ENCODE measurements around the gene ITGA8. TPM values are rescaled to one million over a fixed set of nuclear protein-coding genes. Genes with fewer than 3 reads are reported as not detected.
"Not testable (repeated sequence)": the region's sequence is repeated elsewhere in the genome, so short reads cannot be mapped to it uniquely, and the experiment has no call there.

The ITGA8 gene
- total RNA-seq, 1 donor from 2014 or later = not detected

DNA sequence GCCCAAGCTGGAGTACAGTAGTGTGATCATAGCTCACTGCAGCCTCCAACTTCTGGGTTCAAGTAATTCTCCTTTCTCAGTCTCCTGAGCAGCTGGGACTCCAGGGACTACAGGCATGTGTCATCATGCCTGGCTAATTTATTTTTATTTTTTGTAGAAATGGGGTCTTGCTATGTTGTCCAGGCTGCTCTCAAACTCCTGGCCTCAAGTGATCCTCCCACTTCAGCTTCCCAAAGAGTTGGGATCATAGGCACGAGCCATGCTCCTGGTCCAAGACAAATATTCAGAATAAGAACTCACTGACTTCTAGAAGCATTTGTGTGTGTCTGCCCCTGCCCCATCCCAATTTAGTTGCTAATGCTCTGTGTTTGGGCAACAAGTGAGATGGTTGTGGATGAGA is 151.8 kb downstream of the ITGA8 start:
- no peak for DNase-seq
- Mint-ChIP-seq H3K27ac (no peak overlapping the region), H3K9me3 (no peaks in the 10 kb centered on the region), H3K27me3 (no peaks in the 10 kb centered on the region), H3K4me1 (no peaks in the 10 kb centered on the region), H3K4me3 (no peak overlapping the region), H3K36me3 (ENCODE audit: low read depth) (no peaks in the 10 kb centered on the region)
- intact Hi-C loops (cut with micrococcal nuclease) = no loop called here

DNA sequence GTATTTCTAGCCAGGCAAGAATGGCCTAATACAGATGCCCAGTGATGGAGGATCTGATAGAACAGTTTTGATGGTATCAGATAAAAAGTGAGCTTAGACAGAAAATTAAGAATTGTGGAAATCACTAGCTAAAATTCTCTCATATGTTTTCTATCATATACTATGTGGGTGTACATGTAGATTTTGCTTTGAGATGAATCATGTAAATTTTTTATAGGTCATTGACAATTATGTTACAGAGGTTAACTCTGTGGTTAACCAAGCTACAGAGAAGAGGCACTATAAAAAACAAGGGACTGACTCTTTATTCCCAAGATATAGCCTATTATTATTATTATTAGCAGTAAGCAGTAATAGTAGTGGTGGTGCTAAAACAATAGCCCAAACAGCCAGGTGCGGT is 156.5 kb downstream of the ITGA8 start:
- no peaks in the 10 kb centered on the region for H3K36me3 Mint-ChIP-seq (ENCODE audit: low read depth)
- intact Hi-C loops (cut with micrococcal nuclease) = no loop called here
- H3K27me3 Mint-ChIP-seq = no peaks in the 10 kb centered on the region

DNA sequence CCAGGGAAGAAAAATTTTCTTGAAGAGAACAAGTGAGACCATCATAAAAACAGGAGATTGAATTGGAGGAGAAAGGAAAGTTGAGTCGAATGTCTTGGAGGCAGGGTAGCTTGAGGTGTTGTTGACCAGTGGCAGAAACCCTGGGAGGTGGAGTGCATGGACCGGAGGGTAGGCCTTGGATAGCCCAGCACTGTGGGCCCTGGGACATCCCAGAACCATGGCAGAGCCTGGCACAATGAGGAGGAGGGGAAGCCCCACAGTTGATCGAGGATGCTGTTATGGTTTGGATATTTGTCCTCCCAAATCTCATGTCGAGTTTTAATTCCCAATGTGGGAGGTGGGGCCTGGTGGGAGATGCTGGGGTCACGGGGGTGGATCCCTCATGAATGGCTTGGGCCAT is 157.1 kb downstream of the ITGA8 start:
- DNase-seq = no peak
- H3K36me3 Mint-ChIP-seq (ENCODE audit: low read depth) = no peaks in the 10 kb centered on the region
- H3K27me3 Mint-ChIP-seq = no peaks in the 10 kb centered on the region
- no peaks in the 10 kb centered on the region for H3K4me1 Mint-ChIP-seq
- intact Hi-C loops (cut with micrococcal nuclease) = no loop called here
- H3K9me3 Mint-ChIP-seq = no peaks in the 10 kb centered on the region
- no peak overlapping the region for H3K4me3 Mint-ChIP-seq
- H3K27ac Mint-ChIP-seq = no peak overlapping the region

More for the DNA sequence above, 156.5 kb downstream of the ITGA8 start:
- no peak for DNase-seq
- no peak overlapping the region for H3K27ac Mint-ChIP-seq
- no peaks in the 10 kb centered on the region for H3K9me3 Mint-ChIP-seq
- H3K4me1 Mint-ChIP-seq = no peaks in the 10 kb centered on the region
- no peak overlapping the region for H3K4me3 Mint-ChIP-seq

DNA sequence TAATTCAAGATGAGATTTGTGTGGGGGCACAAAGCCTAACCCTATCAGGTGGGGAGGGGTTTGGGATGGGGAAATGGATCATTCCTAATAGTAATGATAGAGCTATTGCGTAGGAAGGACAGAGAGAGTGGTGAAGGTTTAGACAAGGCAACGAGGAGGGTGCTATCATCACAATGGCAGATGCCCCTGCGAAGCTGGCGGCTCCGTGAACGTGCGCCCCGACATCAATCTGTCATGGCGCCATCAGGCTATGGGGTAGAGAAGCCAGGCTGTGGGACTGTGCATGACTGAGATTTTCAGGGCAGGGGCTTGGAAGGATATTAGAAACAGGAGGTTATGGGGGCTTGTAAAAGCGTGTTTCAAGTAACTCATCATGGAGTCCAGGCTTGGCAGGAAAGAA is 157.6 kb downstream of the ITGA8 start:
- Mint-ChIP-seq H3K9me3 (no peaks in the 10 kb centered on the region), H3K27me3 (no peaks in the 10 kb centered on the region), H3K36me3 (ENCODE audit: low read depth) (no peaks in the 10 kb centered on the region), H3K4me1 (no peaks in the 10 kb centered on the region), H3K27ac (no peak overlapping the region), H3K4me3 (no peak overlapping the region)
- intact Hi-C loops (cut with micrococcal nuclease) = no loop called here
- DNase-seq = no peak

DNA sequence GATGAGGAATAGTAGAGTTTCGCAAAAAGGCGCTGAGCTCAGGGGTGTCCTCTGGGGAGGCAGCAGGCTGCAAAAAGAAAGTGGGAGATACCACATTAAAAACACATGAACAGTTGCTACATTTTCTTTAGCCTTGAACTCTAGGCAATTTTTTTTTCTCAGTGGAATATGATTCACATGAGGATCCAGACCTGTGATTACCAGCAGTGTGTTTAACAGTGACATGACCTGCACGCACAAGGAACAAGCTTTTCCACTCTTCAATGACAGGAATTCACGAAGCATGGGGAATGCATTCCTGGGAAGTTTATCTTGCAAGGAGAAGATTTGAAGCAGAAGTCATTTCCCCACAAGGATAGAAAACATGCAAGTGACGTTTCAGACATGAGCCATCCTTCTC is 161.6 kb downstream of the ITGA8 start:
- no peak overlapping the region for H3K4me3 Mint-ChIP-seq
- no peaks in the 10 kb centered on the region for H3K27me3 Mint-ChIP-seq
- intact Hi-C loops (cut with micrococcal nuclease) = no loop called here

DNA sequence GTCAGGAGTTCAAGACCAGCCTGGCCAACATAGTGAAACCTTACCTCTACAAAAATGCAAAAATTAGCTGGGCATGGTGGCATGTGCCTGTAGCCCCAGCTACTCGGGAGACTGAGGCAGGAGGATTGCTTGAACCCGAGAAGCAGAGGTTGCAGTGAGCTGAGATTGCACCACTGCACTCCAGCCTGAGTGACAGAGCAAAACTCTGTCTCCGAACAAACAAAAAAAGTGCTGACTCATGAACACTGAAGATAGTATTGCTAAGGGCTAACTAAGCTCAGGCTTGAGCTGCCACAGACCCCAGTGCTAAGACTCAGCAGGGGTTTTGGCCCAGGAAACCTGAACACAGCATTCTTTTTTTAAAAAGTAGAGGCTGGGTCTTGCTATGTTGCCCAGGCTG is 162.6 kb downstream of the ITGA8 start:
- H3K9me3 Mint-ChIP-seq; H3K27me3 Mint-ChIP-seq; DNase-seq; H3K36me3 Mint-ChIP-seq (ENCODE audit: low read depth); H3K4me3 Mint-ChIP-seq; H3K4me1 Mint-ChIP-seq; H3K27ac Mint-ChIP-seq; intact Hi-C loops (cut with micrococcal nuclease): not testable (repeated sequence)

More for the DNA sequence above, 161.6 kb downstream of the ITGA8 start:
- DNase-seq = no peak
- H3K9me3 Mint-ChIP-seq = no peaks in the 10 kb centered on the region
- no peaks in the 10 kb centered on the region for H3K4me1 Mint-ChIP-seq
- H3K27ac Mint-ChIP-seq = no peak overlapping the region
- H3K36me3 Mint-ChIP-seq (ENCODE audit: low read depth) = no peaks in the 10 kb centered on the region

DNA sequence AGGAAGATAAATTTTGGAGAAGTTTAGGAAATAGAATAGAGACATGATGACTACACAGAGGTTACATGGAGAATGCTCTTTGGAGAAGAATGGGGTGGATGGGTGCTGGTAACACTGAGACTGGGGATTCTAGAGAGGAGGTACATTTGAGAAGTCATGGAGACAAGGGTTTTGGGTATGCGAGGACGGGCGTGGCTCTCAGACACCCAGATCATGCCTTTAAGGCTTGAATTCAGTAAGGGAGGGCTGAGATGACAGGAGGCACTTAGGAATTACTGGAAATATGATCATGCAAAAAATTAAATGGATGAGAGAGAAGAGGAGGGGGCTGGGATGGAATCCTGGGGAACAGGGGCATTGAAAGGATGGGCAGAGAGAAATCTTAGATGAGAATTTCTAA is 168.8 kb downstream of the ITGA8 start:
- intact Hi-C loops (cut with micrococcal nuclease) = no loop called here
- H3K36me3 Mint-ChIP-seq (ENCODE audit: low read depth) = no peaks in the 10 kb centered on the region
- no peak overlapping the region for H3K27ac Mint-ChIP-seq
- no peaks in the 10 kb centered on the region for H3K27me3 Mint-ChIP-seq
- H3K4me1 Mint-ChIP-seq = no peaks in the 10 kb centered on the region
- no peaks in the 10 kb centered on the region for H3K9me3 Mint-ChIP-seq
- no peak overlapping the region for H3K4me3 Mint-ChIP-seq
- no peak for DNase-seq

DNA sequence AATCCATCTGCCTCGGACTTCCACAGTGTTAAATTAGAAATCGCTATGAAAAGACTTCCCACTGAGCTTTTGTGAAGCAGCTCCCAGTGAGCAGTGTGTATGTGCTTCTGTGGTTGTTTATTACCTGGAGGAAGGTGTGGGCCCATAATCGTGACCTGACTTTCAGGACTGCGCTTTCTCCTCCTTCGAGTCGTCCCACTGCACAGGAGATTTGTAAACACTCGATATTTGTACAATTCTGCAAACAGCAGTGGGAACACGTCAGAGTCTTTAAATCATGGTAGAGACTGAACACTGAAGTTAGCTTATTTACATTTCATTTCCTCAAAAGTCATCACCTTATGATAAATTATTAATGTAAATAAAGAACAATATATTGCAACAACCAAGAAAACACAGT is 171.4 kb downstream of the ITGA8 start:
- no peaks in the 10 kb centered on the region for H3K27me3 Mint-ChIP-seq
- no peak for DNase-seq
- H3K36me3 Mint-ChIP-seq (ENCODE audit: low read depth) = no peaks in the 10 kb centered on the region
- no peak overlapping the region for H3K4me3 Mint-ChIP-seq
- H3K9me3 Mint-ChIP-seq = no peaks in the 10 kb centered on the region
- no peak overlapping the region for H3K27ac Mint-ChIP-seq
- no peaks in the 10 kb centered on the region for H3K4me1 Mint-ChIP-seq
- intact Hi-C loops (cut with micrococcal nuclease) = no loop called here

DNA sequence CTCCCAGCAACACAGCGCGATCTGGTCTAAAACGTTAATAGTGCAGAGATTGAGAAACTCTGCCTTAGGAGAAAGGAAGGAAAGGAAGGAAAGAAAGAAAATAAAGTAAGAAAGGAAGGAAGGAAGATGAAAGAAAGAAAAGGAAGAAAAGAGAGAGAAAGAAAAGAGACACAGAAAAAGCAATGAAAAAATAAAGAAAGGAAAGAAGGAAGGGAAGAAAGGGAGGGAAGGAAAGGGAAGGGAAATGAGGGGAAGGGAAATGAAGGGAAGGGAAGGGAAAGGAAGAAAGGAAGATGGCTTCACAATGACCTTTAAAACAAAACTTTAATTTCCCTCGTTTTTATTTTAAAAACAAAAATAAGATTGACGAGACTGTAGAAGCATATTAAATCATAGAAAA is 173.1 kb downstream of the ITGA8 start:
- Mint-ChIP-seq H3K4me1 (no peaks in the 10 kb centered on the region), H3K4me3 (no peak overlapping the region), H3K27me3 (no peaks in the 10 kb centered on the region), H3K9me3 (no peaks in the 10 kb centered on the region), H3K36me3 (ENCODE audit: low read depth) (no peaks in the 10 kb centered on the region), H3K27ac (no peak overlapping the region)
- no peak for DNase-seq
- intact Hi-C loops (cut with micrococcal nuclease) = no loop called here

DNA sequence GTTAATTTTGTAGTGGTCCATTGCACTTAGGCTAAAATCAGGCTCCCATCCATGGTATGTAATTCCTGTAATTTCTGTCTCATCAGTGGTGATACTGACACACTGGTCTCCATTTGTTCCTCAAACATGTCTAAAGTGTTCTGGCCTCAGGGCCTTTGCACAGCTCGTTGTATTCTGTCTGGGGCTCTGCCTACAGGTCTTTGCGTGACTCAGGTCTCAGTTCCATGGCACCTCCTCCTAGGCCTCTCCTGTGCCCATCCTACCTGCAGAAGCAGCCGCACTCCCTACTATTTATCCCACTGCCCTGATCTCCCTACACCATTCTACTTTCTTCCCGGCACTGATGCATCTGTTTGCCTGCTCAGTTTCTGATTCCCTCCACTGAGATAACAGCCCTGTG is 173.8 kb downstream of the ITGA8 start:
- Mint-ChIP-seq H3K36me3 (ENCODE audit: low read depth) (no peaks in the 10 kb centered on the region), H3K4me3 (no peak overlapping the region), H3K27me3 (no peaks in the 10 kb centered on the region)

DNA sequence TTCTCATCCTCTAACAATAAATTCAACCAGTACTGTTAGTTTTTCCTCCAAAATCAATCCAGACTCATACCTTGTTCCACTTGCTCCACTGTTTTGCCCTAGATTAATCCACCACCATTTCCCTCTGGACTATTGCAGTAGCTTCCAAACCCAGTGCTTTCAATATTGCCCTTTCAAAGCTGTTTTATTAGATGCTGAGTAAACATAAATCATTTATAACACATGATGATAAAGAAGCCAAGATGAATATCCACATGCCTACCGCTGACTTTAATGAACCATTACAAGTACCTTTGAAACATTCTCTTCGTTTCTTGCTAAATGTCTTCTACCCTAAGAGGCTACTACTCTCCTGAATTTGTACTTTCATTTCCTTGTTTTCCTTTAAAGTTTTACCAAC is 174.5 kb downstream of the ITGA8 start:
- H3K27ac Mint-ChIP-seq = no peak overlapping the region
- DNase-seq = no peak
- intact Hi-C loops (cut with micrococcal nuclease) = no loop called here
- no peaks in the 10 kb centered on the region for H3K9me3 Mint-ChIP-seq
- no peak overlapping the region for H3K4me3 Mint-ChIP-seq
- no peaks in the 10 kb centered on the region for H3K36me3 Mint-ChIP-seq (ENCODE audit: low read depth)
- no peaks in the 10 kb centered on the region for H3K4me1 Mint-ChIP-seq
- no peaks in the 10 kb centered on the region for H3K27me3 Mint-ChIP-seq

More for the DNA sequence above, 173.8 kb downstream of the ITGA8 start:
- intact Hi-C loops (cut with micrococcal nuclease) = no loop called here
- no peak for DNase-seq
- Mint-ChIP-seq H3K9me3 (no peaks in the 10 kb centered on the region), H3K4me1 (no peaks in the 10 kb centered on the region), H3K27ac (no peak overlapping the region)

DNA sequence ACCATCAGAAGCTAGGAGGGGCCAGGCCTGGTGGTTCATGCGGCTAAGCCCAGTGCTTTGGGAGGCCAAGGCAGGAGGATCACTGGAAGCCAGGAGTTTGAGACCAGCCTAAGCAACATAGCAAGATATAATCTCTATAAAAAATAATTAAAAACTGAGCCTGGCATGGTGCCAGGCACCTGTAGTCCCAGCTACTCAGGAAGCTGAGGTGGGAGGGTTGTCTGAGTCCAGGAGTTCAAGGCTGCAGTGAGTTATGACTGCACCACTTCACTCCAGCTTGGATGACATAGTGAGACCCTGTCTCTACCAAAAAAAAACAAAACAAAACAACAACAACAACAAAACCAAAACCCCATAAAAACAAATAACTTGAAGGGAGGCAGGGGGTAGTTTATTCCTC is 175.7 kb downstream of the ITGA8 start:
- no peak overlapping the region for H3K27ac Mint-ChIP-seq
- no peaks in the 10 kb centered on the region for H3K27me3 Mint-ChIP-seq
- no peaks in the 10 kb centered on the region for H3K4me1 Mint-ChIP-seq
- no peaks in the 10 kb centered on the region for H3K36me3 Mint-ChIP-seq (ENCODE audit: low read depth)
- no peak overlapping the region for H3K4me3 Mint-ChIP-seq
- intact Hi-C loops (cut with micrococcal nuclease) = no loop called here
- DNase-seq = no peak
- H3K9me3 Mint-ChIP-seq = no peaks in the 10 kb centered on the region

DNA sequence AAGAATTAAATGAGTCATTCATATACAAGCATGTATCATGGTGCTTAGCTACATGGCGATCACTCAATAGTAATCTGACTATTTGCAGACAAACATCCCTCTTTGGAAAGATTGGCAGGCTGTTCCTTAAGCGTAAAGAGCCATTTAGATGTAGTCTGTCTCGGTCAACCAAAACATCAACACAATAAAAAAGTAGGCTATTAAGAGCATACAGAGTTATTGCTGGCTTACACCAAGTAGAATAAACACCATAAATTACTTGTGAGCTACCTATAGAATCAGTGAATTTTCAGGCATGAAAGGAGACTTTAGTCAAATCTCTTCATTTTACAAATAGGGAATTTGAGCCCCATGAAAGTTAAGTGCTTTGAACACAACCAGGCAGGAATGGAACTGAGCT is 176.9 kb downstream of the ITGA8 start:
- Mint-ChIP-seq H3K36me3 (ENCODE audit: low read depth) (no peaks in the 10 kb centered on the region), H3K4me3 (no peak overlapping the region), H3K27me3 (no peaks in the 10 kb centered on the region), H3K27ac (no peak overlapping the region), H3K9me3 (no peaks in the 10 kb centered on the region), H3K4me1 (no peaks in the 10 kb centered on the region)
- DNase-seq = no peak
- intact Hi-C loops (cut with micrococcal nuclease) = no loop called here

DNA sequence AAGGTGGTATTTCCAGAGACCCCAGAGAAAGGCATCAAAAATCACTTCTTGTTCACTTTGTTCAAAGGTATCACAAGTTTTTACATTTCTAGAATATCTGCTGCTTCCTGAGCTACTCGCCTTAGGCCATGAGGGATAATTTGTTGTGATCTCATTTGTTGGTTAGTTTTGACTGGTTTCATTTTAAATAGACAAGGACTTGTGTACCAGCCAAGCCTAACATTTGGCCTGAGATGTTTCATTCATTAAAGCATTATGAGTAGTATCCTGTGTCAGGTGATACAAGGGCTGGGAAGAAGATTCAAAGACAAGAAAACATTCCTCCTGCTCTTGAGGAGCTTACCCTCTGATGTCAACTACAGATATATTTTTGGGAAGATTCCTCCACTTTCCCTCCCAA is 178.3 kb downstream of the ITGA8 start:
- H3K27me3 Mint-ChIP-seq = no peaks in the 10 kb centered on the region

DNA sequence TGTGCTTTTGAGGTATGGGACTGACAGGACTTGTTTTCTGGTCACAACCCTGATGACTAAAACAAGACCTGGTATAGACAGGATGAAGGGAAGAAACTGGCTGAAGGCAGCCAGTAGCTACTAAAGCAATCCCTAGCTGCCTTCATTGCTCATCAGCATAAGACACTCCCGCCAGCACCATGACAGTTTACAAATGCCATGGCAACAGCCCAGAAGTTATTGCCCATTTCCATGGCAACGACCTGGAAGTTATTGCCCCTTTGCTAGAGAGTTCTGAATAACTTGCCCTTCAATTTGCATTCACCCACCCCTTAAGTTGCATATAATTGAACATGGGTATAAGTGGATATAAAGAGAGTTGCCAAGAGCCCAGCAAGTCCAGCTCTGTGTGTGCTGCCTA is 179.0 kb downstream of the ITGA8 start:
- no peak overlapping the region for H3K4me3 Mint-ChIP-seq
- H3K4me1 Mint-ChIP-seq = no peaks in the 10 kb centered on the region
- intact Hi-C loops (cut with micrococcal nuclease) = no loop called here
- DNase-seq = no peak
- H3K27me3 Mint-ChIP-seq = no peaks in the 10 kb centered on the region
- no peaks in the 10 kb centered on the region for H3K9me3 Mint-ChIP-seq
- H3K27ac Mint-ChIP-seq = no peak overlapping the region
- no peaks in the 10 kb centered on the region for H3K36me3 Mint-ChIP-seq (ENCODE audit: low read depth)

More for the DNA sequence above, 178.3 kb downstream of the ITGA8 start:
- no peak for DNase-seq
- Mint-ChIP-seq H3K36me3 (ENCODE audit: low read depth) (no peaks in the 10 kb centered on the region), H3K4me3 (no peak overlapping the region), H3K4me1 (no peaks in the 10 kb centered on the region), H3K9me3 (no peaks in the 10 kb centered on the region), H3K27ac (no peak overlapping the region)
- intact Hi-C loops (cut with micrococcal nuclease) = no loop called here
